Measurements from ENCODE around the gene CTNNA3.

The CTNNA3 gene

DNA sequence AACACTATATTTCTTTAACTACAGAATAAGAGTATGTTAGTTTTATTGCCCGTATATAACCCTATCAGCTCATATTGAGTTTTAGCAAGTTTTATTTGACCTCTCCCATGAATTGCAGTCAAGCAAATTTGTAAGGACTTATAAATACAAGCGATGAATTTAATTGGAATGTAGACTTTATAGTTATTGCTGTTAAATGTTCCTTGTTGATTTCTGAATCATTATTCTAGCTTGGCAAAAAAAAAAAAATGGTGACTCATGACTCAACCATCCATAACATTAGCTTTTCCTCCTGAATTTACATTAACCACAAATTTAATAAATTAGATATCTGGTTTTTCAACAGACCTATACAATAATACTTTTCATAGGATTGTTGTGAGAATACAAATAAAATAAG, 1104.1 kb downstream of the CTNNA3 start:
- H3K4me3 ChIP-seq (replicated peaks in 1 of 2; ENCODE audit: low read depth in 2 of 2, low read length in 2 of 2), result no peak overlapping the region
- peak in 1 of 2 donors; percentile 59 for DNase-seq (ENCODE audit: low read depth in 2 of 2)
- no peak for TF ChIP-seq CTCF (IDR thresholded peaks at IDR 0.05; ENCODE audit: low read depth, low read length)

- no peak for DNase-seq (ENCODE audit: low read depth in 2 of 2)
- H3K4me3 ChIP-seq (replicated peaks in 1 of 2; ENCODE audit: low read depth in 2 of 2, low read length in 2 of 2), result no peak overlapping the region
- no peak for TF ChIP-seq CTCF (IDR thresholded peaks at IDR 0.05; ENCODE audit: low read depth, low read length)
Observed at GRCh38 chr10:66587680-66588050, 1108.3 kb downstream of the CTNNA3 start.

- DNase-seq (ENCODE audit: low read depth in 2 of 2), result no peak
- no peak for TF ChIP-seq CTCF (IDR thresholded peaks at IDR 0.05; ENCODE audit: low read depth, low read length)
- H3K4me3 ChIP-seq (replicated peaks in 1 of 2; ENCODE audit: low read depth in 2 of 2, low read length in 2 of 2), result no peak overlapping the region
Observed at GRCh38 chr10:66586897-66587679, 1108.9 kb downstream of the CTNNA3 start.

GRCh38 chr10:66586073-66586472, 1109.9 kb downstream of the CTNNA3 start:
- peak; percentile 27 for TF ChIP-seq CTCF (IDR thresholded peaks at IDR 0.05; ENCODE audit: low read depth, low read length)
- no peak overlapping the region for H3K4me3 ChIP-seq (replicated peaks in 1 of 2; ENCODE audit: low read depth in 2 of 2, low read length in 2 of 2)
- peak; percentile 5 to 41 for DNase-seq (ENCODE audit: low read depth in 2 of 2)

GRCh38 chr10:66575251-66575855, 1120.6 kb downstream of the CTNNA3 start:
- TF ChIP-seq CTCF (IDR thresholded peaks at IDR 0.05; ENCODE audit: low read depth, low read length), result no peak
- H3K4me3 ChIP-seq (replicated peaks in 1 of 2; ENCODE audit: low read depth in 2 of 2, low read length in 2 of 2), result no peak overlapping the region
- no peak for DNase-seq (ENCODE audit: low read depth in 2 of 2)

- no peak overlapping the region for H3K4me3 ChIP-seq (replicated peaks in 1 of 2; ENCODE audit: low read depth in 2 of 2, low read length in 2 of 2)
Observed at GRCh38 chr10:66572700-66573099, 1123.3 kb downstream of the CTNNA3 start.

More at GRCh38 chr10:66572700-66573099, 1123.3 kb downstream of the CTNNA3 start:
- DNase-seq (ENCODE audit: low read depth in 2 of 2), result no peak
- TF ChIP-seq CTCF (IDR thresholded peaks at IDR 0.05; ENCODE audit: low read depth, low read length), result no peak
